ENCODE data around the gene CFAP68.

The CFAP68 gene, protein sequence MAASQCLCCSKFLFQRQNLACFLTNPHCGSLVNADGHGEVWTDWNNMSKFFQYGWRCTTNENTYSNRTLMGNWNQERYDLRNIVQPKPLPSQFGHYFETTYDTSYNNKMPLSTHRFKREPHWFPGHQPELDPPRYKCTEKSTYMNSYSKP

DNA sequence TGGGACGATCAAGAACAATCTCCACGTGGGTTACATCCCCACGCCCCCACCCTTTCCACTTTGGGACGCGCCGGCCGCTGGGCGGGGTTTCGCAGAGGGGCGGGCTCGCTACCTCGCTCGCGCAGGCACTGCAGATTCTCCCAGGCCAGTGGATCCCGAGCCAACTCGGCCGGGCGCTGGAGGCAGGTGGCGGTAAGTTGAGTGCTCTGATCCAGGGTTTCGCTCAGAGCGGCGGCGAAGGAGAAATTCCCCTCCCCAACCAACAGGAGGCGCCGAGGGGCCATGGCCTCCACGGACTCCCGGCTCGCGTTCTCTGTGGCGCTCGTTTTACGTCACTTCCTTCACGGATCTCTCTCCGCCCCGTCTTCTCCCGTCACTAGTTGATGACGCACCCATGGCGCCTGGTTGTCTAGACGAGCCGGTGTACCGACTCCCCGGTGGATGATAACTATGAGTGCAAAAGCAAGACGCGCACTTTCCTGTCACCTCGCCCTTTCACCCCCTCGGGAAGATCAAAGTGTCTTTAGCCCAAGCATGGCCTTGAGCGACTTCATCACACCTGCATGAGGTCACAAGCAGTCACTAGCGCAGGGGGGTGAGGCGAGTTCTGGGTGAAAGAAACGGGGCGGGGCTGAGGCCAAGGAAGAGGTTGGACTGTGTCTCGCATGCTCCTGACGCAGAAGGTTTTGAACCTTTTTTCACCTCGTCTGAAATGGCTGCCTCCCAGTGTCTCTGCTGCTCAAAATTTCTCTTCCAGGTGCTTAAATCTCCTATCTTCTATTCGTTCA, at the start of gene CFAP68, which contains the start of gene FDXACB1:
CFAP68 (plus strand) TSS at position 693 of the 788 bp plus-strand sequence; CDS start at position 713, 20 bp downstream.
FDXACB1 (minus strand) TSS at position 317 of the 788 bp plus-strand sequence; CDS start at position 284, 33 bp downstream.
- peak within 1 kb of the TSS; percentile 89 for H3K27ac ChIP-seq
- ChIA-PET POLR2A (ENCODE audit: low non-redundant PET) (interaction anchor here (1.0 kb wide), 1 partner anchor 48 kb away, joined by 4 read pairs; no protein-coding TSS in a partner anchor), CTCF (interaction anchor here (0.7 to 1.0 kb wide), 2 partner anchors 32 to 1410 kb away, joined by 3 read pairs; partner anchors contain the start of gene CRYAB)
- TF ChIP-seq CTCF (conservative IDR thresholded peaks at IDR 0.05; ENCODE audit: low read depth): peak; percentile 97
- peak; percentile 95 for DNase-seq (ENCODE audit: low spot score)

- no peak for DNase-seq (ENCODE audit: low spot score)
- no peak for TF ChIP-seq CTCF (conservative IDR thresholded peaks at IDR 0.05; ENCODE audit: low read depth)
- ChIA-PET CTCF (interaction anchor here (0.6 kb wide), 1 partner anchor 27 kb away, joined by 3 read pairs; no protein-coding TSS in a partner anchor), POLR2A (ENCODE audit: low non-redundant PET) (no interaction called here)
- no peak overlapping the region for H3K27ac ChIP-seq
These were observed 45.8 kb upstream of the CFAP68 start for GRCh38 chr11:111833524-111833923.

DNA sequence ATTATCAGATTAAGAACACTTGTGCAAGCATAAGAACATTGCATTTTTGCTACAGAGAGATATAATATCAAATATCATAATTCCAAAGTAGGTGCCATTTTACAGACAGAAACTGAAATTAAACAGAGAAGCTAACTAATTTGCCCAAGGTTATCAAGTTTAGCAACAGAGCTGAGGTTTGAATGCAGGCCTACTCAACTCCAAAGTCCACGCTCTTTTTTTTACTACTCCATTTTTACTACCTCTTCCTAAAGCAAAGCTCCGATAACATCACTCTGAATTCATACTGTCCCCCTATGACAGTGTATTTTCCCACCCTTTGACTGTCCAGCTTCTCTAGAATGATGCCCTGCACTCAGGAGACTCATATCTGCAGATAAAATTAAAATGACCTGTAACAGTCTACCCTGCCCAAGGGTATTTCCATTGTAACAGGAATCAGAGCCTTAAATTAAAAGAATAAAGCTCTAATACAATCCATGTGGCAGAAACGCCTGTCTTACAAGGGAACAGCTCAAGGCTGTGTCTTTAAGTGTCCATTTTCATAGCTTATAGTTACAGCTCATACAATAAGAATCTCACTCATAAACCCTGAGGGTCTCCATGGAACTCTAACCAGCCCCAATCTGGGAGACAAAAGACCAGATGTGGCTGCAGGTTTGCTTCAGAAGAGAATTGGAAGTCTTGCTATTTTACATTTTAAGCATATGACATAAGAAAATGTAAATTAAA, 44.7 kb upstream of the CFAP68 start:
- POLR2A ChIA-PET (ENCODE audit: low non-redundant PET): no interaction called here

GRCh38 chr11:111835665-111836064, 43.7 kb upstream of the CFAP68 start:
- ChIA-PET CTCF (interaction anchor here (1.5 kb wide), 1 partner anchor 231 kb away, joined by 5 read pairs; no protein-coding TSS in a partner anchor), POLR2A (ENCODE audit: low non-redundant PET) (no interaction called here)
- H3K27ac ChIP-seq: no peak overlapping the region
- DNase-seq (ENCODE audit: low spot score): no peak
- TF ChIP-seq CTCF (conservative IDR thresholded peaks at IDR 0.05; ENCODE audit: low read depth): no peak

More for the DNA sequence above, 44.7 kb upstream of the CFAP68 start:
- no peak for TF ChIP-seq CTCF (conservative IDR thresholded peaks at IDR 0.05; ENCODE audit: low read depth)
- no peak for DNase-seq (ENCODE audit: low spot score)
- H3K27ac ChIP-seq: no peak overlapping the region
- CTCF ChIA-PET: interaction anchor here (0.5 to 1.5 kb wide), 2 partner anchors 230 to 261 kb away, joined by 4 to 5 read pairs; no protein-coding TSS in a partner anchor

GRCh38 chr11:111836162-111836561, 43.2 kb upstream of the CFAP68 start:
- TF ChIP-seq CTCF (conservative IDR thresholded peaks at IDR 0.05; ENCODE audit: low read depth): no peak
- POLR2A ChIA-PET (ENCODE audit: low non-redundant PET): no interaction called here
- DNase-seq (ENCODE audit: low spot score): no peak
- H3K27ac ChIP-seq: no peak overlapping the region
- CTCF ChIA-PET: no interaction called here

GRCh38 chr11:111836721-111837120, 42.6 kb upstream of the CFAP68 start:
- ChIA-PET CTCF (no interaction called here), POLR2A (ENCODE audit: low non-redundant PET) (no interaction called here)
- H3K27ac ChIP-seq: no peak overlapping the region
- no peak for TF ChIP-seq CTCF (conservative IDR thresholded peaks at IDR 0.05; ENCODE audit: low read depth)
- no peak for DNase-seq (ENCODE audit: low spot score)
